Putamen (tissue), 1 donor: ENCODE results near the gene C2orf81.
A peak's percentile ranks its signal among the peaks of the same experiment; 100 is the strongest.

ENCODE experiments used
- DNase-seq: peaks from one replicate; pipeline ENCODE4 v3.0.0-alpha.2; 2016; ENCODE audit warnings: low spot score

C2orf81 gene

GRCh38 chr2:74390606-74391005 lies 30.8 kb downstream of the C2orf81 start:
- DNase-seq = no peak

- DNase-seq = no peak
Observed at GRCh38 chr2:74387346-74387745, 34.1 kb downstream of the C2orf81 start.

- peak; percentile 81 for DNase-seq
Observed at GRCh38 chr2:74385396-74385795, 36.0 kb downstream of the C2orf81 start.

GRCh38 chr2:74384051-74384450 lies 37.4 kb downstream of the C2orf81 start:
- no peak for DNase-seq

GRCh38 chr2:74383254-74383653 lies 38.2 kb downstream of the C2orf81 start:
- peak; percentile 56 for DNase-seq

GRCh38 chr2:74381751-74382150 lies 39.7 kb downstream of the C2orf81 start:
- DNase-seq = no peak

GRCh38 chr2:74379851-74380789 lies 41.3 kb downstream of the C2orf81 start, which contains the start of gene DCTN1:
DCTN1 (minus strand) TSS chr2:74380311; CDS start chr2:74380037, 274 bp downstream.
- DNase-seq = peak; percentile 83

- DNase-seq = no peak
Observed at GRCh38 chr2:74378007-74378406, 43.4 kb downstream of the C2orf81 start.

GRCh38 chr2:74375838-74376237 lies 45.6 kb downstream of the C2orf81 start:
- DNase-seq = no peak

GRCh38 chr2:74374509-74375205 lies 46.8 kb downstream of the C2orf81 start:
- peak; percentile 97 for DNase-seq

GRCh38 chr2:74373985-74374384 lies 47.4 kb downstream of the C2orf81 start:
- DNase-seq = no peak

- no peak for DNase-seq
Observed at GRCh38 chr2:74373221-74373676, 48.2 kb downstream of the C2orf81 start.

- no peak for DNase-seq
Observed at GRCh38 chr2:74372674-74373073, 48.7 kb downstream of the C2orf81 start.

- DNase-seq = no peak
Observed at GRCh38 chr2:74371421-74371820, 50.0 kb downstream of the C2orf81 start.

GRCh38 chr2:74369976-74370375 lies 51.4 kb downstream of the C2orf81 start:
- DNase-seq = no peak

- DNase-seq = no peak
Observed at GRCh38 chr2:74368499-74368898, 52.9 kb downstream of the C2orf81 start.

GRCh38 chr2:74367789-74368188 lies 53.6 kb downstream of the C2orf81 start:
- no peak for DNase-seq

GRCh38 chr2:74366036-74366435 lies 55.4 kb downstream of the C2orf81 start:
- no peak for DNase-seq

- no peak for DNase-seq
Observed at GRCh38 chr2:74364533-74365505, 56.6 kb downstream of the C2orf81 start.
